IMR-90 (cell line): ENCODE data around the gene CSTA.

ENCODE experiments used
- BHLHE40 ChIP-seq: fragments of 150-350 bp; IDR thresholded peaks from 2 replicates; pipeline ENCODE4 v1.6.1; 2016; ENCODE audit warnings: mild to moderate bottlenecking, low read depth, low read length
- CEBPB ChIP-seq: IDR thresholded peaks from 2 replicates; pipeline ENCODE4 v1.6.1; 2012; ENCODE audit warnings: low read depth, low read length, improper control_type of control experiment
- CTCF ChIP-seq: conservative IDR thresholded peaks from 2 replicates; pipeline ENCODE4 v1.5.1; 2012; ENCODE audit warnings: mild to moderate bottlenecking, low read depth, low read length, improper control_type of control experiment
- MAFK ChIP-seq: IDR thresholded peaks from 2 replicates; pipeline ENCODE4 v1.6.1; 2012; ENCODE audit warnings: low read depth, low read length, improper control_type of control experiment
- NFE2L2 ChIP-seq: fragments of 150-350 bp; IDR thresholded peaks from 2 replicates; pipeline ENCODE4 v1.6.1; 2016; ENCODE audit warnings: low read depth, mild to moderate bottlenecking, low read length
- POLR2A ChIP-seq: IDR thresholded peaks from 2 replicates; pipeline ENCODE4 v1.6.1; 2012; ENCODE audit warnings: mild to moderate bottlenecking, low read depth, low read length
- RFX5 ChIP-seq: IDR thresholded peaks from 2 replicates; pipeline ENCODE4 v1.8.0; 2012; ENCODE audit warnings: low read depth, mild to moderate bottlenecking, low read length, moderate library complexity
- SMC3 ChIP-seq: fragments of 150-350 bp; IDR thresholded peaks from 2 replicates; pipeline ENCODE4 v1.6.1; 2016; ENCODE audit warnings: low read depth, mild to moderate bottlenecking, antibody characterized with exemption, low read length, moderate library complexity
- USF2 ChIP-seq: fragments of 150-350 bp; IDR thresholded peaks from 2 replicates; pipeline ENCODE4 v1.6.1; 2017; ENCODE audit warnings: mild to moderate bottlenecking, antibody characterized with exemption, low read length, low read depth

GRCh38 chr3:122299872-122300460 lies 25.1 kb upstream of the CSTA start:
- TF ChIP-seq CTCF (peak; percentile 54), USF2 (no peak), POLR2A (no peak), CEBPB (no peak), NFE2L2 (no peak), SMC3 (peak; percentile 49; the same call in 1 of the 2 replicates), RFX5 (no peak), BHLHE40 (no peak), MAFK (no peak)
